WTC11 (cell line): ENCODE measurements around the gene TSPAN9. TPM values are rescaled to one million over a fixed set of nuclear protein-coding genes. Genes with fewer than 3 reads are reported as not detected.

ENCODE experiments used
- ATAC-seq: fragments of 200-7000 bp; cut with Tn5 transposase; 2 replicates; pipeline ENCODE4 v1.10.0; 2021; ENCODE audit warnings: mild to moderate bottlenecking, moderate library complexity
- CTCF ChIA-PET: fragments of 300-600 bp; sonication (Branson Sonifier 250); formaldehyde crosslinking; loops from one replicate; lab custom pipeline; 2021; ENCODE audit warnings: antibody characterized with exemption; lab: Charles Lee
- POLR2A ChIA-PET: fragments of 350-600 bp; sonication (Branson Sonifier 250); formaldehyde crosslinking; loops from one replicate; lab custom pipeline; 2021; ENCODE audit warnings: antibody characterized with exemption; lab: Charles Lee
- DNase-seq: peaks from one replicate; pipeline ENCODE4 v3.0.0; 2021; ENCODE audit warnings: low spot score
- H3K27ac Mint-ChIP-seq: 2 replicates; pipeline ENCODE4 v1.8.0; 2021; ENCODE audit warnings: mixed read lengths
- H3K27me3 Mint-ChIP-seq: 2 replicates; pipeline ENCODE4 v1.8.0; 2021; ENCODE audit warnings: low read depth, mild to moderate bottlenecking, moderate library complexity, mixed read lengths
- H3K36me3 Mint-ChIP-seq: 2 replicates; pipeline ENCODE4 v1.8.0; 2021; ENCODE audit warnings: mixed read lengths
- H3K4me1 Mint-ChIP-seq: 2 replicates; pipeline ENCODE4 v1.8.0; 2022; ENCODE audit warnings: mixed read lengths
- H3K4me3 Mint-ChIP-seq: 2 replicates; pipeline ENCODE4 v1.8.0; 2021; ENCODE audit warnings: mild to moderate bottlenecking, moderate library complexity, mixed read lengths
- H3K9me3 Mint-ChIP-seq: 2 replicates; pipeline ENCODE4 v1.8.0; 2021; ENCODE audit warnings: mixed read lengths
- AR ChIP-seq: fragments of 250-450 bp; sonication (Bioruptor Pico); IDR thresholded peaks from 2 replicates; pipeline ENCODE4 v1.9.0; 2021; ENCODE audit warnings: mild to moderate bottlenecking
- CTCF ChIP-seq: fragments of 200-600 bp; IDR thresholded peaks from 2 replicates; pipeline ENCODE4 v1.8.0; 2022; ENCODE audit warnings: antibody characterized with exemption
- FOXK1 ChIP-seq: sonication (generic); formaldehyde crosslinking; IDR thresholded peaks from 2 replicates; pipeline ENCODE4 v1.8.0; 2022; ENCODE audit warnings: mild to moderate bottlenecking, moderate library complexity, missing genetic modification reagents
- JAZF1 ChIP-seq: fragments of 250-450 bp; sonication (Bioruptor Pico); IDR thresholded peaks from 2 replicates; pipeline ENCODE4 v1.9.0; 2021; ENCODE audit warnings: moderate library complexity, mild to moderate bottlenecking, inconsistent platforms
- JUN ChIP-seq: sonication (generic); formaldehyde crosslinking; IDR thresholded peaks from 2 replicates; pipeline ENCODE4 v1.8.0; 2023; ENCODE audit warnings: mild to moderate bottlenecking, missing genetic modification reagents
- KAT7 ChIP-seq: sonication (generic); formaldehyde crosslinking; IDR thresholded peaks from 2 replicates; pipeline ENCODE4 v1.8.1; 2023; ENCODE audit warnings: missing genetic modification reagents, mild to moderate bottlenecking, borderline replicate concordance
- NFE2L1 ChIP-seq: sonication (generic); formaldehyde crosslinking; IDR thresholded peaks from 2 replicates; pipeline ENCODE4 v1.8.1; 2023; ENCODE audit warnings: missing genetic modification reagents
- NFYB ChIP-seq: sonication (generic); formaldehyde crosslinking; conservative IDR thresholded peaks from 2 replicates; pipeline ENCODE4 v1.8.0; 2022; ENCODE audit warnings: low read depth, missing genetic modification reagents
- NR3C1 ChIP-seq: sonication (generic); formaldehyde crosslinking; conservative IDR thresholded peaks from 2 replicates; pipeline ENCODE4 v1.8.1; 2023; ENCODE audit warnings: low read depth, mild to moderate bottlenecking, missing genetic modification reagents
- PRRX2 ChIP-seq: fragments of 250-450 bp; sonication (Bioruptor Pico); IDR thresholded peaks from 2 replicates; pipeline ENCODE4 v1.8.0; 2021; ENCODE audit warnings: mild to moderate bottlenecking
- RORB ChIP-seq: fragments of 250-450 bp; sonication (Bioruptor Pico); IDR thresholded peaks from 2 replicates; pipeline ENCODE4 v1.9.0; 2021; ENCODE audit warnings: mild to moderate bottlenecking
- SP1 ChIP-seq: sonication (generic); formaldehyde crosslinking; conservative IDR thresholded peaks from 2 replicates; pipeline ENCODE4 v1.8.1; 2022; ENCODE audit warnings: missing genetic modification reagents
- TEAD1 ChIP-seq: sonication (generic); formaldehyde crosslinking; IDR thresholded peaks from 2 replicates; pipeline ENCODE4 v1.8.0; 2022; ENCODE audit warnings: mild to moderate bottlenecking, missing genetic modification reagents
- TP53 ChIP-seq: sonication (generic); formaldehyde crosslinking; IDR thresholded peaks from 2 replicates; pipeline ENCODE4 v1.8.1; 2023; ENCODE audit warnings: mild to moderate bottlenecking, missing genetic modification reagents
- ZNF121 ChIP-seq: sonication (generic); formaldehyde crosslinking; IDR thresholded peaks from 2 replicates; pipeline ENCODE4 v1.8.0; 2023; ENCODE audit warnings: missing genetic modification reagents
- ZNF232 ChIP-seq: sonication (generic); formaldehyde crosslinking; IDR thresholded peaks from 2 replicates; pipeline ENCODE4 v1.8.0; 2022; ENCODE audit warnings: mild to moderate bottlenecking, missing genetic modification reagents
- ZNF317 ChIP-seq: sonication (generic); formaldehyde crosslinking; IDR thresholded peaks from 2 replicates; pipeline ENCODE4 v1.8.1; 2023; ENCODE audit warnings: low read depth, mild to moderate bottlenecking, moderate library complexity, missing genetic modification reagents, borderline replicate concordance
- ZNF512 ChIP-seq: sonication (generic); formaldehyde crosslinking; IDR thresholded peaks from 2 replicates; pipeline ENCODE4 v1.8.1; 2022; ENCODE audit warnings: missing genetic modification reagents, borderline replicate concordance
- total RNA-seq: library from RNA; stranded (reverse); gene quantifications from 3 replicates; pipeline ENCODE4 v1.2.3, GENCODE V29; 2021
- TF ChIP-seq, protein P1 (sequence below): sonication (generic); formaldehyde crosslinking; IDR thresholded peaks from 2 replicates; pipeline ENCODE4 v1.8.0; 2022; ENCODE audit warnings: mild to moderate bottlenecking, missing genetic modification reagents
- TF ChIP-seq, protein P2 (sequence below): sonication (generic); formaldehyde crosslinking; IDR thresholded peaks from 2 replicates; pipeline ENCODE4 v1.8.1; 2023; ENCODE audit warnings: mild to moderate bottlenecking, moderate library complexity, missing genetic modification reagents

TSPAN9 gene
- total RNA-seq, 1 experiment from 2014 or later: 27.6 TPM

GRCh38 chr12:3089588-3089987, 12.4 kb downstream of the TSPAN9 start:
- H3K4me1 Mint-ChIP-seq: peaks cover 18% of the 10 kb centered on the region
- no peaks in the 10 kb centered on the region for H3K27me3 Mint-ChIP-seq
- ChIA-PET CTCF (interaction anchor here (0.6 to 1.6 kb wide), 3 partner anchors 10 to 48 kb away, joined by 3 read pairs; no protein-coding TSS in a partner anchor), POLR2A (interaction anchor here (0.6 kb wide), 1 partner anchor 44 kb away, joined by 3 read pairs; no protein-coding TSS in a partner anchor)
- H3K4me3 Mint-ChIP-seq: no peak overlapping the region
- DNase-seq: no peak
- no peaks in the 10 kb centered on the region for H3K9me3 Mint-ChIP-seq
- H3K27ac Mint-ChIP-seq: no peak overlapping the region
- 0 out of 2 replicates have a peak, but pooled peaks cover 3% of the 10 kb centered on the region for H3K36me3 Mint-ChIP-seq
- TF ChIP-seq, protein P1, sequence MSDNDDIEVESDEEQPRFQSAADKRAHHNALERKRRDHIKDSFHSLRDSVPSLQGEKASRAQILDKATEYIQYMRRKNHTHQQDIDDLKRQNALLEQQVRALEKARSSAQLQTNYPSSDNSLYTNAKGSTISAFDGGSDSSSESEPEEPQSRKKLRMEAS (CRISPR knock-in tag): no peak
- TF ChIP-seq ZNF121 (CRISPR knock-in tag): peak; percentile 54
- no peak for ATAC-seq

- TF ChIP-seq ZNF512 (CRISPR knock-in tag): no peak
- no peak for TF ChIP-seq PRRX2 (CRISPR knock-in tag)
- TF ChIP-seq AR (CRISPR knock-in tag): no peak
- TF ChIP-seq ZNF317 (CRISPR knock-in tag): no peak
- TF ChIP-seq NFYB: no peak
- TF ChIP-seq TP53 (CRISPR knock-in tag): no peak
- TF ChIP-seq NR3C1 (CRISPR knock-in tag): no peak
- TF ChIP-seq RORB (CRISPR knock-in tag): no peak
- TF ChIP-seq FOXK1 (CRISPR knock-in tag): no peak
- TF ChIP-seq TEAD1: no peak
- TF ChIP-seq JUN (CRISPR knock-in tag): no peak
- no peak for TF ChIP-seq NFE2L1 (CRISPR knock-in tag)
- TF ChIP-seq ZNF232 (CRISPR knock-in tag): no peak
- no peak for TF ChIP-seq CTCF
- TF ChIP-seq, protein P2, sequence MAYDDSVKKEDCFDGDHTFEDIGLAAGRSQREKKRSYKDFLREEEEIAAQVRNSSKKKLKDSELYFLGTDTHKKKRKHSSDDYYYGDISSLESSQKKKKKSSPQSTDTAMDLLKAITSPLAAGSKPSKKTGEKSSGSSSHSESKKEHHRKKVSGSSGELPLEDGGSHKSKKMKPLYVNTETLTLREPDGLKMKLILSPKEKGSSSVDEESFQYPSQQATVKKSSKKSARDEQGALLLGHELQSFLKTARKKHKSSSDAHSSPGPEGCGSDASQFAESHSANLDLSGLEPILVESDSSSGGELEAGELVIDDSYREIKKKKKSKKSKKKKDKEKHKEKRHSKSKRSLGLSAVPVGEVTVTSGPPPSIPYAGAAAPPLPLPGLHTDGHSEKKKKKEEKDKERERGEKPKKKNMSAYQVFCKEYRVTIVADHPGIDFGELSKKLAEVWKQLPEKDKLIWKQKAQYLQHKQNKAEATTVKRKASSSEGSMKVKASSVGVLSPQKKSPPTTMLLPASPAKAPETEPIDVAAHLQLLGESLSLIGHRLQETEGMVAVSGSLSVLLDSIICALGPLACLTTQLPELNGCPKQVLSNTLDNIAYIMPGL (CRISPR knock-in tag): no peak
- no peak for TF ChIP-seq KAT7 (CRISPR knock-in tag)
- no peak for TF ChIP-seq SP1 (CRISPR knock-in tag)
- no peak for TF ChIP-seq JAZF1
These were observed 13.3 kb downstream of the TSPAN9 start for GRCh38 chr12:3090240-3091037.

More at GRCh38 chr12:3090240-3091037, 13.3 kb downstream of the TSPAN9 start:
- H3K4me1 Mint-ChIP-seq: peaks cover 9% of the 10 kb centered on the region
- no peak for ATAC-seq
- H3K4me3 Mint-ChIP-seq: no peak overlapping the region
- peak overlapping the region; percentile 6; the same call in 1 of the 2 replicates for H3K27ac Mint-ChIP-seq
- H3K27me3 Mint-ChIP-seq: no peaks in the 10 kb centered on the region
- 0 out of 2 replicates have a peak, but pooled peaks cover 3% of the 10 kb centered on the region for H3K36me3 Mint-ChIP-seq
- ChIA-PET POLR2A (no interaction called here), CTCF (interaction anchor here (1.0 to 1.6 kb wide), 2 partner anchors 17 to 42 kb away, joined by 3 to 6 read pairs; no protein-coding TSS in a partner anchor)
- H3K9me3 Mint-ChIP-seq: no peaks in the 10 kb centered on the region
- DNase-seq: no peak
